SU-DHL-6 (cell line): Measurements from ENCODE around the gene TEX19.

ENCODE experiments used
- H2AFZ ChIP-seq: fragments of 200-600 bp; sonication (generic); 2 replicates; pipeline ENCODE4 v1.6.1; 2014; ENCODE audit warnings: low read depth, mild to moderate bottlenecking, moderate library complexity, mixed read lengths, antibody characterized with exemption, low read length; ENCODE audit not compliant: severe bottlenecking
- H3F3A ChIP-seq: fragments of 200-600 bp; shearing (Covaris generic); 2 replicates; pipeline ENCODE4 v1.6.0; 2016; ENCODE audit warnings: antibody characterized with exemption, mild to moderate bottlenecking; ENCODE audit not compliant: insufficient read depth
- H3K27ac ChIP-seq: fragments of 200-600 bp; sonication (generic); 2 replicates; pipeline ENCODE4 v1.5.1; 2016; ENCODE audit warnings: low read depth, mild to moderate bottlenecking, low read length, moderate library complexity, mixed read lengths
- H3K27me3 ChIP-seq: fragments of 200-600 bp; sonication (generic), shearing (Covaris generic); 2 replicates; pipeline ENCODE4 v1.6.0; 2014; ENCODE audit warnings: mild to moderate bottlenecking, low read length
- H3K36me3 ChIP-seq: fragments of 200-600 bp; sonication (generic); 2 replicates; pipeline ENCODE4 v1.6.1; 2014; ENCODE audit warnings: mild to moderate bottlenecking, low read length, mixed read lengths
- H3K4me2 ChIP-seq: fragments of 300-600, 200-600 bp; shearing (Covaris generic), sonication (generic); 2 replicates; pipeline ENCODE4 v1.6.0; 2014; ENCODE audit warnings: low read length, low read depth, mild to moderate bottlenecking; ENCODE audit not compliant: poor library complexity, severe bottlenecking
- H3K4me3 ChIP-seq: fragments of 200-600 bp; sonication (generic); 2 replicates; pipeline ENCODE4 v1.5.1; 2014; ENCODE audit warnings: antibody characterized with exemption, low read length, mild to moderate bottlenecking, mixed read lengths; ENCODE audit not compliant: insufficient read depth, poor library complexity, severe bottlenecking
- H3K79me2 ChIP-seq: fragments of 200-600 bp; sonication (generic); 2 replicates; pipeline ENCODE4 v1.6.1; 2014; ENCODE audit warnings: mild to moderate bottlenecking, low read length, moderate library complexity; ENCODE audit not compliant: insufficient read depth
- H3K9ac ChIP-seq: fragments of 200-600 bp; sonication (generic); 2 replicates; pipeline ENCODE4 v1.7.0; 2014; ENCODE audit warnings: mild to moderate bottlenecking, low read length
- H3K9me2 ChIP-seq: fragments of 200-600 bp; sonication (generic); replicated peaks from 2 replicates; pipeline ENCODE4 v1.6.1; 2014; ENCODE audit warnings: low read length; ENCODE audit not compliant: insufficient read depth
- H3K9me3 ChIP-seq: fragments of 200-600 bp; sonication (generic); 2 replicates; pipeline ENCODE4 v1.6.1; 2014; ENCODE audit warnings: low read length, mixed read lengths; ENCODE audit not compliant: insufficient read depth
- H4K20me1 ChIP-seq: fragments of 200-600 bp; sonication (generic); 2 replicates; pipeline ENCODE4 v1.6.1; 2014; ENCODE audit warnings: low read depth, mild to moderate bottlenecking, antibody characterized with exemption, low read length, moderate library complexity, mixed read lengths
- EZH2phosphoT487 ChIP-seq: fragments of 200-600 bp; sonication (generic), shearing (Covaris generic); conservative IDR thresholded peaks from 2 replicates; pipeline ENCODE4 v1.6.1; 2018; ENCODE audit warnings: mild to moderate bottlenecking, antibody characterized with exemption, low read length, moderate library complexity, mixed read lengths
- TF ChIP-seq, protein P1 (sequence below): fragments of 200-600 bp; sonication (generic); IDR thresholded peaks from one replicate; pipeline ENCODE4 v1.5.1; 2017; ENCODE audit warnings: antibody characterized with exemption, mild to moderate bottlenecking, low read length, moderate library complexity; ENCODE audit not compliant: insufficient read depth, poor library complexity, severe bottlenecking

TEX19 gene

GRCh38 chr17:82405051-82405450 lies 46.0 kb downstream of the TEX19 start:
- no peaks in the 10 kb centered on the region for H4K20me1 ChIP-seq
- H3K27me3 ChIP-seq: no peaks in the 10 kb centered on the region
- no peak overlapping the region for H2AFZ ChIP-seq
- no peak overlapping the region for H3K4me3 ChIP-seq
- H3K4me2 ChIP-seq: no peak overlapping the region
- no peaks in the 10 kb centered on the region for H3K36me3 ChIP-seq
- H3K9me2 ChIP-seq: no peaks in the 10 kb centered on the region
- H3K27ac ChIP-seq: no peak overlapping the region
- H3K9me3 ChIP-seq: no peaks in the 10 kb centered on the region
- no peak overlapping the region for H3K9ac ChIP-seq
- no peaks in the 10 kb centered on the region for H3K79me2 ChIP-seq
- TF ChIP-seq, protein P1, sequence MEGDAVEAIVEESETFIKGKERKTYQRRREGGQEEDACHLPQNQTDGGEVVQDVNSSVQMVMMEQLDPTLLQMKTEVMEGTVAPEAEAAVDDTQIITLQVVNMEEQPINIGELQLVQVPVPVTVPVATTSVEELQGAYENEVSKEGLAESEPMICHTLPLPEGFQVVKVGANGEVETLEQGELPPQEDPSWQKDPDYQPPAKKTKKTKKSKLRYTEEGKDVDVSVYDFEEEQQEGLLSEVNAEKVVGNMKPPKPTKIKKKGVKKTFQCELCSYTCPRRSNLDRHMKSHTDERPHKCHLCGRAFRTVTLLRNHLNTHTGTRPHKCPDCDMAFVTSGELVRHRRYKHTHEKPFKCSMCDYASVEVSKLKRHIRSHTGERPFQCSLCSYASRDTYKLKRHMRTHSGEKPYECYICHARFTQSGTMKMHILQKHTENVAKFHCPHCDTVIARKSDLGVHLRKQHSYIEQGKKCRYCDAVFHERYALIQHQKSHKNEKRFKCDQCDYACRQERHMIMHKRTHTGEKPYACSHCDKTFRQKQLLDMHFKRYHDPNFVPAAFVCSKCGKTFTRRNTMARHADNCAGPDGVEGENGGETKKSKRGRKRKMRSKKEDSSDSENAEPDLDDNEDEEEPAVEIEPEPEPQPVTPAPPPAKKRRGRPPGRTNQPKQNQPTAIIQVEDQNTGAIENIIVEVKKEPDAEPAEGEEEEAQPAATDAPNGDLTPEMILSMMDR: no peak
- no peak for TF ChIP-seq EZH2phosphoT487
- H3F3A ChIP-seq: 0 out of 2 replicates have a peak, but pooled peaks cover 4% of the 10 kb centered on the region

DNA sequence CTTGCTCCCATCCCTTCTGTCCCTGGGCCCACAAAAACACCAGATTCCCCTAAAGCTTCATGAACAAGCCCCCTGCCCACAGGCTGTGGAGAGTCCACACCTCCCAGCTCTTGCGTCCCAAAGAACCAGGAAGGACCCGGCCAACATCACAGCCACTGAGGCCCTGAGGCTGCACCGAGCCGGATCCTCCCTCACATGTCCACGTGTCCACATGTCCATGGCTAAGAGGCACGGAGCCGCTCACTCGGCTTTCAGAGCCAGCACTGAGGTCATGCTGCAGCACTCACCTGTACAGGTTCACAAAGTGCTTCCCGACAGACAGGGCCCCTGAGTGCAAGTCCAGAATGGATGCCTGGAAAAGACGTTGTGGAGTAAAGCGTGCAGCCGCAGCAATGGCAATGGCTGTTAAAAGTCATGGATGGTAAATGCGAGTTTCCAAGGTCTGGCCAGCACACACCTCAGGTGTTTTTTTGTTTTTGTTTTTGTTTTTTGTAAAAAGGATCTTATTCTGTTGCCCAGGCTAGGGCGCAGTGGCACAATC lies 47.2 kb downstream of the TEX19 start:
- Histone ChIP-seq H3K4me3 (no peak overlapping the region), H3K36me3 (no peaks in the 10 kb centered on the region), H3K9ac (no peak overlapping the region), H3K9me3 (no peaks in the 10 kb centered on the region), H3K27ac (no peak overlapping the region), H2AFZ (no peak overlapping the region), H3F3A (0 out of 2 replicates have a peak, but pooled peaks cover 4% of the 10 kb centered on the region), H3K4me2 (no peak overlapping the region), H3K9me2 (no peaks in the 10 kb centered on the region), H3K27me3 (no peaks in the 10 kb centered on the region), H3K79me2 (no peaks in the 10 kb centered on the region), H4K20me1 (no peaks in the 10 kb centered on the region)
- no peak for TF ChIP-seq EZH2phosphoT487
- TF ChIP-seq, protein P1: no peak

- Histone ChIP-seq H4K20me1 (no peaks in the 10 kb centered on the region), H3K27me3 (no peaks in the 10 kb centered on the region), H3K9ac (no peak overlapping the region)
Observed at GRCh38 chr17:82407255-82407654, 48.2 kb downstream of the TEX19 start.

More at GRCh38 chr17:82407255-82407654, 48.2 kb downstream of the TEX19 start:
- H2AFZ ChIP-seq: no peak overlapping the region
- H3K4me3 ChIP-seq: no peak overlapping the region
- no peaks in the 10 kb centered on the region for H3K9me2 ChIP-seq
- no peaks in the 10 kb centered on the region for H3K36me3 ChIP-seq
- TF ChIP-seq, protein P1: no peak
- TF ChIP-seq EZH2phosphoT487: no peak
- no peak overlapping the region for H3K4me2 ChIP-seq
- H3K9me3 ChIP-seq: no peaks in the 10 kb centered on the region
- no peak overlapping the region for H3K27ac ChIP-seq
- 0 out of 2 replicates have a peak, but pooled peaks cover 4% of the 10 kb centered on the region for H3F3A ChIP-seq
- H3K79me2 ChIP-seq: no peaks in the 10 kb centered on the region
